Measurements from ENCODE around the gene GPD2. TPM values are rescaled to one million over a fixed set of nuclear protein-coding genes. Genes with fewer than 3 reads are reported as not detected.

GPD2 gene
- total and polyA plus RNA-seq, 2 donors (not counting 1 experiment from before 2014, with no cell fraction given), result 5.1 to 26.8 TPM

- POLR2A ChIA-PET, result no interaction called here
- intact Hi-C loops (cut with micrococcal nuclease), result no loop called here
Observed at GRCh38 chr2:156483741-156484173, 47.6 kb downstream of the GPD2 start.

GRCh38 chr2:156486147-156486546 lies 50.0 kb downstream of the GPD2 start:
- no peak overlapping the region for H3K27ac ChIP-seq (ENCODE audit: low read length in 2 of 2)
- H3K27ac Mint-ChIP-seq, result no peak overlapping the region
- H3K4me2 ChIP-seq (replicated peaks; ENCODE audit: low read depth, low read length, poor library complexity, severe bottlenecking), result no peak overlapping the region
- peaks cover 11% of the 10 kb centered on the region for H3K79me2 ChIP-seq (ENCODE audit: control insufficient read depth, insufficient read depth, low read length)
- H4K20me1 ChIP-seq (ENCODE audit: control insufficient read depth, insufficient read depth, low read length, poor library complexity, severe bottlenecking), result no peaks in the 10 kb centered on the region
- H3K4me3 Mint-ChIP-seq, result no peak overlapping the region
- peaks cover 19% of the 10 kb centered on the region for H3K4me1 Mint-ChIP-seq
- no peaks in the 10 kb centered on the region for H3K9me3 ChIP-seq (ENCODE audit: control extremely low read depth in 1 of 3, control insufficient read depth in 2 of 3, insufficient read depth in 1 of 3, low read length in 2 of 3)
- no peaks in the 10 kb centered on the region for H3K27me3 ChIP-seq (replicated peaks in 1 of 4; ENCODE audit: control extremely low read depth in 1 of 4, control insufficient read depth in 3 of 4, insufficient read depth in 4 of 4, low read length in 3 of 4)
- no peaks in the 10 kb centered on the region for H3K4me1 ChIP-seq (ENCODE audit: control insufficient read depth in 2 of 2, insufficient read depth in 2 of 2, low read length in 2 of 2)
- ATAC-seq (ENCODE audit: low read depth), result no peak
- ChIA-PET POLR2A (no interaction called here), CTCF (no interaction called here)
- TF ChIP-seq EZH2 (IDR thresholded peaks at IDR 0.05; ENCODE audit: borderline replicate concordance, insufficient read depth, low read depth, low read length, poor library complexity, severe bottlenecking) (no peak), CTCF (IDR thresholded peaks at IDR 0.05) (no peak)
- H3K27me3 Mint-ChIP-seq, result no peaks in the 10 kb centered on the region
- intact Hi-C loops (cut with micrococcal nuclease), result no loop called here
- WGBS (ENCODE audit: insufficient coverage), result 93% methylated on average over 2 of the region's 4 CpGs
- H2AFZ ChIP-seq (ENCODE audit: insufficient read depth, low read depth, low read length, poor library complexity, severe bottlenecking), result no peak overlapping the region
- H3K36me3 ChIP-seq (replicated peaks in 1 of 2; ENCODE audit: control extremely low read depth in 1 of 2, control insufficient read depth in 1 of 2, extremely low read depth in 1 of 2, insufficient read depth in 2 of 2, low read length in 1 of 2), result no peaks in the 10 kb centered on the region
- no peak overlapping the region for H3K9ac ChIP-seq (ENCODE audit: low read length)
- no peaks in the 10 kb centered on the region for H3K9me3 Mint-ChIP-seq (ENCODE audit: insufficient read depth)
- no peak for DNase-seq
- H3K4me3 ChIP-seq (ENCODE audit: control extremely low read depth in 1 of 5, extremely low read depth in 1 of 5, insufficient read depth in 1 of 5, low read depth in 2 of 5, low read length in 4 of 5), result no peak overlapping the region

More at GRCh38 chr2:156483741-156484173, 47.6 kb downstream of the GPD2 start:
- Histone ChIP-seq H3K27ac (ENCODE audit: low read length in 2 of 2) (no peak overlapping the region), H4K20me1 (ENCODE audit: control insufficient read depth, insufficient read depth, low read length, poor library complexity, severe bottlenecking) (no peaks in the 10 kb centered on the region), H3K9me3 (ENCODE audit: control extremely low read depth in 1 of 3, control insufficient read depth in 2 of 3, insufficient read depth in 1 of 3, low read length in 2 of 3) (no peaks in the 10 kb centered on the region), H3K36me3 (replicated peaks in 1 of 2; ENCODE audit: control extremely low read depth in 1 of 2, control insufficient read depth in 1 of 2, extremely low read depth in 1 of 2, insufficient read depth in 2 of 2, low read length in 1 of 2) (peaks cover 0 to 5% of the 10 kb centered on the region in 2 experiments), H3K79me2 (ENCODE audit: control insufficient read depth, insufficient read depth, low read length) (peaks cover 4% of the 10 kb centered on the region), H2AFZ (ENCODE audit: insufficient read depth, low read depth, low read length, poor library complexity, severe bottlenecking) (no peak overlapping the region), H3K4me3 (ENCODE audit: control extremely low read depth in 1 of 5, extremely low read depth in 1 of 5, insufficient read depth in 1 of 5, low read depth in 2 of 5, low read length in 4 of 5) (no peak overlapping the region), H3K27me3 (replicated peaks in 1 of 4; ENCODE audit: control extremely low read depth in 1 of 4, control insufficient read depth in 3 of 4, insufficient read depth in 4 of 4, low read length in 3 of 4) (no peaks in the 10 kb centered on the region), H3K4me2 (replicated peaks; ENCODE audit: low read depth, low read length, poor library complexity, severe bottlenecking) (no peak overlapping the region), H3K4me1 (ENCODE audit: control insufficient read depth in 2 of 2, insufficient read depth in 2 of 2, low read length in 2 of 2) (no peaks in the 10 kb centered on the region), H3K9ac (ENCODE audit: low read length) (no peak overlapping the region)
- DNase-seq, result no peak
- Mint-ChIP-seq H3K4me3 (no peak overlapping the region), H3K4me1 (peaks cover 10% of the 10 kb centered on the region), H3K9me3 (ENCODE audit: insufficient read depth) (no peaks in the 10 kb centered on the region), H3K27ac (no peak overlapping the region), H3K27me3 (no peaks in the 10 kb centered on the region)
- ATAC-seq (ENCODE audit: low read depth), result no peak
- CTCF ChIA-PET, result no interaction called here
- TF ChIP-seq EZH2 (IDR thresholded peaks at IDR 0.05; ENCODE audit: borderline replicate concordance, insufficient read depth, low read depth, low read length, poor library complexity, severe bottlenecking) (no peak), CTCF (IDR thresholded peaks at IDR 0.05) (no peak)
- 89% methylated on average over 1 of the region's 3 CpGs for WGBS (ENCODE audit: insufficient coverage)
